ENCODE data around the gene PDLIM5.

DNA sequence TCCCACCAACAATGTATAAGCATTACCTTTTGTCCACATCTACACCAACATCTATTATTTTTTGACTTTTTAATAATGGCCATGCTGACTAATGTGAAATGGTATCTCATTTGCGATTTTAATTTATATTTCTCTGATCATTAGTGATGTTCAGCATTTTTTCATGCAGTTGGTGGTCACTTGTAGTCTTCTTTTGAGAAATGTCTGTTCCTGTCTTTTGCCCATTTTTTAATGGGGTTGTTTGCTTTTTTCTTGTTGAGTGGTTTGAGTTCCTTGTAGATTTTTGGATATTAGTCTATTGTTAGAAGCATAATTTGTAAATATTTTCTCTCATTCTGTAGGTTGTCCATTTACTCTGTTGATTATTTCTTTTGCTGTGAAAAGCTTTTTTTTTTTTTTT lies 36.8 kb upstream of the PDLIM5 start:
- TF ChIP-seq, protein P1, sequence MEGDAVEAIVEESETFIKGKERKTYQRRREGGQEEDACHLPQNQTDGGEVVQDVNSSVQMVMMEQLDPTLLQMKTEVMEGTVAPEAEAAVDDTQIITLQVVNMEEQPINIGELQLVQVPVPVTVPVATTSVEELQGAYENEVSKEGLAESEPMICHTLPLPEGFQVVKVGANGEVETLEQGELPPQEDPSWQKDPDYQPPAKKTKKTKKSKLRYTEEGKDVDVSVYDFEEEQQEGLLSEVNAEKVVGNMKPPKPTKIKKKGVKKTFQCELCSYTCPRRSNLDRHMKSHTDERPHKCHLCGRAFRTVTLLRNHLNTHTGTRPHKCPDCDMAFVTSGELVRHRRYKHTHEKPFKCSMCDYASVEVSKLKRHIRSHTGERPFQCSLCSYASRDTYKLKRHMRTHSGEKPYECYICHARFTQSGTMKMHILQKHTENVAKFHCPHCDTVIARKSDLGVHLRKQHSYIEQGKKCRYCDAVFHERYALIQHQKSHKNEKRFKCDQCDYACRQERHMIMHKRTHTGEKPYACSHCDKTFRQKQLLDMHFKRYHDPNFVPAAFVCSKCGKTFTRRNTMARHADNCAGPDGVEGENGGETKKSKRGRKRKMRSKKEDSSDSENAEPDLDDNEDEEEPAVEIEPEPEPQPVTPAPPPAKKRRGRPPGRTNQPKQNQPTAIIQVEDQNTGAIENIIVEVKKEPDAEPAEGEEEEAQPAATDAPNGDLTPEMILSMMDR (conservative IDR thresholded peaks at IDR 0.05; ENCODE audit: low read length) = no peak
- no peak for TF ChIP-seq EZH2phosphoT487 (IDR thresholded peaks at IDR 0.05; ENCODE audit: borderline replicate concordance)
